HL-60 (cell line): ENCODE measurements around the gene GAST.

Experiments
- CTCF ChIP-seq: IDR thresholded peaks from one replicate; pipeline ENCODE4 v1.5.1; 2011; ENCODE audit warnings: low read length, control low read depth, inconsistent platforms; ENCODE audit not compliant: insufficient read depth
- POLR2AphosphoS5 ChIP-seq: IDR thresholded peaks from 2 replicates; pipeline ENCODE4 v1.6.1; 2012; ENCODE audit warnings: low read depth
- REST ChIP-seq: IDR thresholded peaks from 2 replicates; pipeline ENCODE4 v1.6.1; 2012; ENCODE audit warnings: low read depth; ENCODE audit not compliant: insufficient replicate concordance
- SPI1 ChIP-seq: IDR thresholded peaks from 2 replicates; pipeline ENCODE4 v1.6.1; 2012; ENCODE audit warnings: low read depth, mild to moderate bottlenecking, borderline replicate concordance

- TF ChIP-seq CTCF, result no peak
- TF ChIP-seq POLR2AphosphoS5, result no peak
- TF ChIP-seq REST, result no peak
- no peak for TF ChIP-seq SPI1
These were observed 24.1 kb upstream of the GAST start for GRCh38 chr17:41687828-41688640.
